PFSK-1 (cell line): Measurements from ENCODE around the gene DMRT2.

Source experiments
- FOXP2 ChIP-seq: optimal IDR thresholded peaks from 2 replicates; pipeline ENCODE3; 2011; ENCODE audit warnings: borderline replicate concordance, control low read depth, inconsistent platforms; ENCODE audit not compliant: insufficient read depth; ENCODE audit errors: extremely low read length, extremely low read depth
- POLR2AphosphoS5 ChIP-seq: IDR thresholded peaks from 2 replicates; pipeline ENCODE4 v1.6.1; 2012; ENCODE audit warnings: low read depth, mild to moderate bottlenecking, control low read depth, low read length, moderate library complexity
- REST ChIP-seq, 2 experiments: IDR thresholded peaks; 2 replicates each; pipeline versions ENCODE4 v1.6.1 to v1.8.0; 2011 to 2012; ENCODE audit warnings: low read depth in 2 of 2, low read length in 2 of 2, control low read depth in 1 of 2, inconsistent platforms in 1 of 2, mild to moderate bottlenecking in 1 of 2, moderate library complexity in 1 of 2; ENCODE audit not compliant: insufficient read depth in 1 of 2
- SIN3A ChIP-seq: IDR thresholded peaks from 2 replicates; pipeline ENCODE4 v1.6.1; 2012; ENCODE audit warnings: mild to moderate bottlenecking, low read length, moderate library complexity, borderline replicate concordance; ENCODE audit not compliant: insufficient read depth
- TAF1 ChIP-seq: IDR thresholded peaks from 2 replicates; pipeline ENCODE4 v1.6.1; 2012; ENCODE audit warnings: low read length, control low read depth, borderline replicate concordance; ENCODE audit not compliant: insufficient read depth

DMRT2 gene

GRCh38 chr9:1031951-1032601 lies 18.1 kb upstream of the DMRT2 start:
- TF ChIP-seq SIN3A (no peak), TAF1 (no peak), POLR2AphosphoS5 (no peak), REST (IDR thresholded peaks at IDR 0.05; ENCODE audit: insufficient read depth in 1 of 2, low read depth in 2 of 2, low read length in 2 of 2) (no peak), FOXP2 (no peak)

- no peak for TF ChIP-seq POLR2AphosphoS5
- TF ChIP-seq REST (IDR thresholded peaks at IDR 0.05; ENCODE audit: insufficient read depth in 1 of 2, low read depth in 2 of 2, low read length in 2 of 2), result no peak
- TF ChIP-seq TAF1, result no peak
- TF ChIP-seq SIN3A, result no peak
- TF ChIP-seq FOXP2, result no peak
Observed at GRCh38 chr9:1034271-1034670, 15.9 kb upstream of the DMRT2 start.

- no peak for TF ChIP-seq POLR2AphosphoS5
- TF ChIP-seq FOXP2, result no peak
- TF ChIP-seq TAF1, result no peak
- TF ChIP-seq REST (IDR thresholded peaks at IDR 0.05; ENCODE audit: insufficient read depth in 1 of 2, low read depth in 2 of 2, low read length in 2 of 2), result no peak
- no peak for TF ChIP-seq SIN3A
Observed at GRCh38 chr9:1039589-1039988, 10.6 kb upstream of the DMRT2 start.

GRCh38 chr9:1042466-1042865 lies 7.7 kb upstream of the DMRT2 start:
- TF ChIP-seq REST (IDR thresholded peaks at IDR 0.05; ENCODE audit: insufficient read depth in 1 of 2, low read depth in 2 of 2, low read length in 2 of 2) (no peak), TAF1 (no peak), POLR2AphosphoS5 (no peak), SIN3A (no peak), FOXP2 (no peak)

- TF ChIP-seq TAF1 (no peak), REST (IDR thresholded peaks at IDR 0.05; ENCODE audit: insufficient read depth in 1 of 2, low read depth in 2 of 2, low read length in 2 of 2) (no peak), FOXP2 (no peak), POLR2AphosphoS5 (no peak), SIN3A (no peak)
Observed at GRCh38 chr9:1044643-1045042, 5.5 kb upstream of the DMRT2 start.
